Umbilical cord (tissue), 2 donors: ENCODE data around the gene RCCD1. TPM values are rescaled to one million over a fixed set of nuclear protein-coding genes. Genes with fewer than 3 reads are reported as not detected.

Source experiments
- DNase-seq: peaks from one replicate; pipeline ENCODE4 v3.0.0-alpha.2; 2015; ENCODE audit warnings: low spot score
- total RNA-seq: library from RNA; depleted of rRNA; stranded (reverse); fragments of >200 nt; gene quantifications from one replicate; pipeline ENCODE4 v1.2.3, GENCODE V29; 2014; ENCODE audit warnings: low replicate concordance; ENCODE audit not compliant: insufficient read depth

Gene RCCD1
- total RNA-seq, 1 donor from 2014 or later: 3.9 TPM

GRCh38 chr15:90942354-90943120 lies 12.1 kb upstream of the RCCD1 start:
- no peak for DNase-seq

GRCh38 chr15:90945091-90945490 lies 9.6 kb upstream of the RCCD1 start:
- DNase-seq: no peak

DNA sequence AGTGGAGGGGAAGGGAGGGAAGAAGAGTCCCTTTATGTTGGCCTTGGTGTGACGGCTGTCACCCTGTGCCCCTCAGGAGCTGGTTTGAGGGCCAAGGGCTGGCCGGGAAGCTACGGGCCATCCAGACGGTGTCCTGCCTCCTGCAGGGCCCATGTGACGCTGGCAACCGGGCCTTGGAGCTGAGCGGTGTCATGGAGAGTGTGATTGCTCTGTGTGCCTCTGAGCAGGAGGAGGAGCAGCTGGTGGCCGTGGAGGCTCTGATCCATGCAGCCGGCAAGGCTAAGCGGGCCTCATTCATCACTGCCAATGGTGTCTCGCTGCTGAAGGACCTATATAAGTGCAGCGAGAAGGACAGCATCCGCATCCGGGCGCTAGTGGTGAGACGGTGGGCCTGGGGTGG lies 8.1 kb upstream of the RCCD1 start:
- DNase-seq: no peak

DNA sequence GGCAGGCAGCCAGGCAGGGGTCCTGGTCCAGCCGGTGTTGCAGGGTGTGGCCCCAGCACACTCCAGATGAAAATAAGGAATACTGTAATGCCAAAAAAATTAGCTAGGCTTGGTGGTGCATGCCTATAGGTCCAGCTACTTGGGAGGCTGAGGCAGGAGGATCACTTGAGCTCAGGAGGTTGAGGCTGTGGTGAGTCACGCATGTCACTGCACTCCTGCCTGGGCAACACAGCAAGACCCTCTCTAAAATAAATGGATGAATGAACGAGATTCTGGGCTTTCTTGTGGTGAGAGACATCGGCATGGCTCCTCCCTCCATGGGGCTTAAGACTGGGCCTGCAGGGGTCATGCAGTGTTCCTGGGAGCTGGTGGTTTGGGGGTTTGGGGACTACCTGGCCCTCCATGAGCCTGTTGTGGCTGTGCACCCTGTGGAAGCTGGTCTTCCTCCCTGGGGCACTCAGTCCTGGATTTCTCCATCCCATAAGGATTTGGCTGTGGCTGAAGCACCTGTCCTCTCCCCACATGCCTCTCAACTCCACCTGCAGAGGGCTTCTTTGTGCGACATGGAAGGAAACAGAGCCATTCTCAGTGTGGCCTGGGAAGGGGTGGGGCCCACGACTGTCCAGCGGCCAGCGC lies 7.6 kb upstream of the RCCD1 start:
- no peak for DNase-seq

- DNase-seq: no peak
Observed at GRCh38 chr15:90947577-90948357, 6.9 kb upstream of the RCCD1 start.

DNA sequence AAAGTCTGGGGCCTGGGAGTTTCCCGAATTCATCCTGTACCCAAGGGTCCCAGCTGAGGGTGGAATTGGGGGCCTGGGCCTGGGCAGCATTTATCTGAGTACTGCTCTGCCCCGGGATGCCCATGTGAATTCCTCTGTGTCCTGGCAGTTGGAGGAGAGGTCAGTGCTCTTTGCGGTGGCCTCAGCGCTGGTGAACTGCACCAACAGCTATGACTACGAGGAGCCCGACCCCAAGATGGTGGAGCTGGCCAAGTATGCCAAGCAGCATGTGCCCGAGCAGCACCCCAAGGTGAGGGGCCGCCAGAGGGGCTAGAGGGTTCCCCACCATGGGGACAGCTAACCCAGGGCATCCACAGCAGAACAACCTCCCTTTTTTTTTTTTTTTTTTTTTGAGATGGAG lies 6.2 kb upstream of the RCCD1 start:
- DNase-seq: no peak

GRCh38 chr15:90949979-90950675 lies 4.6 kb upstream of the RCCD1 start:
- no peak for DNase-seq

DNA sequence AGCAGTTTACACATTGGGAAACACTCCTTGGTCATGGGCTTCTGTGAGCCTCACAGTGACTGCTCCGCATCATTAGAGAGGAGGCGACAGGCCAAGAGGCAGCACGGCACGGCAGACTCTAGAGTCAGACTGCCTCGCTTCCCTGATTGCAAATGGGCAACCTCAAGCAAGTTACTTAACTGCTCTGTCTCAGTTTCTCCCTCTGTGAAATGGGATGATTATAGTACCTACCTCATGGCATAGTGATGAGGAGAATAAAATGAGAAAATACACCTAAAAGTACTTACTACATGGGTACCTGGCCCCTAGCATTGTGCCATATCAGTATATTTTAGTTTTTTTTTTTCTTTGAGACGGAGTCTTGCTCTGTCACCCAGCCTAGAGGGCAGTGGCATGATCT lies 4.0 kb upstream of the RCCD1 start:
- no peak for DNase-seq

DNA sequence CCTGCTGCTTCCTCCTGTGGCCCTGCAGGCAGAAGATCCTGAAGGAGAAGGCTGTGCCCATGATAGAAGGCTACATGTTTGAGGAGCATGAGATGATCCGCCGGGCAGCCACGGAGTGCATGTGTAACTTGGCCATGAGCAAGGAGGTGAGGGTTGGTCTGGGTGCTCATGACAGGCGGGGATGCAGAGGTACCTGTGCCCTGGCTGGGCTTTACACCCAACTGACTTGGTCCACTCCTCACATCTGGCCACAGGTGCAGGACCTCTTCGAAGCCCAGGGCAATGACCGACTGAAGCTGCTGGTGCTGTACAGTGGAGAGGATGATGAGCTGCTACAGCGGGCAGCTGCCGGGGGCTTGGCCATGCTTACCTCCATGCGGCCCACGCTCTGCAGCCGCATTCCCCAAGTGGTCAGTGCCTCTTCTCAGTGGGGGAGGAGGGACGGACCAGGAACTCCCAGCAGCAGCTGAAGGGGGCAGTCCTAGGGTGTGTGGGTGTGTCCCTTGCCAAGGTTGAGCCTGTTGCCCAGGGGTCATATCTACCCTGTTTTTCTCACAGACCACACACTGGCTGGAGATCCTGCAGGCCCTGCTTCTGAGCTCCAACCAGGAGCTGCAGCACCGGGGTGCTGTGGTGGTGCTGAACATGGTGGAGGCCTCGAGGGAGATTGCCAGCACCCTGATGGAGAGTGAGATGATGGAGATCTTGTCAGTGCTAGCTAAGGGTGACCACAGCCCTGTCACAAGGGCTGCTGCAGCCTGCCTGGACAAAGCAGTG lies 1.6 kb upstream of the RCCD1 start:
- no peak for DNase-seq

GRCh38 chr15:90953947-90954711 lies 555 bp upstream of the RCCD1 start:
- DNase-seq: no peak

- DNase-seq: no peak
Observed at GRCh38 chr15:90955624-90956273, 1.1 kb downstream of the RCCD1 start.

DNA sequence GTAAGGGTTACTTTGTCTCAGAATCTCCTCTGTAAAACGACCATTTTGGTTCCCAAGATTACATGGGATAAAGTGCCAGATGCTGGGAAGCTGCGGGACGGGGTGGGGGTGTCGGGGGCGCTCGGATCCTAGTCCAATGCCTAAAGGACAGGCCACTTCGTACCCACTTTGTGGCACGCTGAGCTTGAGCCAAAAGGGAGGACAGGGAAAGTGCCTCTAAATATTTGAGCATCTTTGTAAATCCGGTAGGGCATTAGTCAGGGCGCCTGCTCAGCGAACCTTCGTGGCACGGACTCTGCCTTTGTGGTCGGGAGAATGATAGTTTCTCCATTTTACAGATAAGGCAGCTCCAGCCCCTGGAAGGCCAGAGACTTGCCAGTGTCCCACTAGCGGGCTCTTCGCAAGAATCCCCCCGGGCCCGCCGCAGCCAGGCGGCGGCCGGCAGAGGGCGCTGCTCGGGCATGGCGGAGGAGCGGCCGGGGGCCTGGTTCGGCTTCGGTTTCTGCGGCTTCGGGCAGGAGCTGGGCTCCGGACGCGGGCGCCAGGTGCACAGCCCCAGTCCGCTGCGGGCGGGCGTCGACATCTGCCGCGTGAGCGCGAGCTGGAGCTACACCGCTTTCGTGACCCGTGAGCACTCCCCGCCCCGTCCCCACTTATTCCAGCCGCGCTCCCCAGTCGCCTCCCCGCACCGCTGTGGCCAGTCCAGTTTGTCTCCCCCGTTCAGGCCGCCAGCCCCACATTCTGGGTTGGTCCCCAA lies 1.8 kb downstream of the RCCD1 start:
- DNase-seq: peak; percentile 70

GRCh38 chr15:90957031-90957790 lies 2.5 kb downstream of the RCCD1 start:
- DNase-seq: peak; percentile 30

GRCh38 chr15:90957791-90958190 lies 3.1 kb downstream of the RCCD1 start:
- DNase-seq: no peak

GRCh38 chr15:90959028-90959595 lies 4.4 kb downstream of the RCCD1 start:
- no peak for DNase-seq

DNA sequence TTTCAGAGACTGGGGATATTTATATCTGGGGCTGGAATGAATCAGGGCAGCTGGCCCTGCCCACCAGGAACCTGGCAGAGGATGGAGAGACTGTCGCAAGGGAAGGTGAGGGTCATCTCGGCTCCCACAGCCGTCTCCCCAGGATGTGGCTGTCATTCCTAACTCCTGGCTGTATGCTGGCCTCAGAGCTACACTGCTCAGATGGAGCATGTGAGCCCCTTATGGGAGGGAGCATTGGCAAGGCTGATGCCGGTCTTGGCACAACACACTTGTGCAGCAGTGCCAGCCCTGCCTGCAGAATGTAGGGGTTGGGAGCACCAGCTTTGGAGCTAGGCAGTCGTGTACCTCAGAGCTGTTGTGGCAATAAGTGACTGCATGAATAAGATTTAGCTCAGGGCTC lies 5.2 kb downstream of the RCCD1 start:
- no peak for DNase-seq

DNA sequence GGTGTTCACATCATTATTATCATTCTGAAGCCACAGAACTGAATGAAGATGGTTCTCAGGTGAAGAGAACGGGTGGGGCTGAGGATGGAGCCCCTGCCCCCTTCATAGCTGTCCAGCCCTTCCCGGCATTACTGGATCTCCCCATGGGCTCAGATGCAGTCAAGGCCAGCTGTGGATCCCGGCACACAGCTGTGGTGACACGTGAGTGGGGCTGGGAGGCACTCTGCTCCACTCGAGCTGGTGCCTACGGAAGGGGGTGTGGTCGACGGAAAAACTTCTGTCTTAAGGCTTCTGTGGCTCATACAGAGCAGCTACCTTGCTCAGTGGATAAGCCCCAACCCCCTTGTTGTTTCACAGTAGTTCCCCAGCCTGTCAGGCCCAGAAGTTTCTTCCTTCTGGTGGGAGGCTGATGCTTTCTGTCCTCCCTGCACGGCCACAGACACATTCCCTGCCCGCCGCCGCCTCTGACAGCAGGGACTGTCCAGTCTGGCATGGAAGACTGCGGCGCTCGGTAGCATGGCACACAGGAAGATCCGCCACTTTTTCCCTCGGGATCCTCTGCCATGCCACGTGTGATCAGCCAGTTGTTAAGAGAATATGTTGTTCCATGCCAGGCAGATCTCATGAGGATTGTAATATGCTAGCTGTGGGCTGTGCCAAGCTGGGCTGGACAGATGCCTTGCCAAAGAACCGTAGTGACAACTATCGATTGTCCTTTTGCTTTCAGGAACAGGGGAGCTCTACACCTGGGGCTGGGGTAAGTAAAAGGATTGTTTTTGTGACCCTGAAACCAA lies 5.8 kb downstream of the RCCD1 start:
- no peak for DNase-seq
